ENCODE results near the gene BROX. TPM values are rescaled to one million over a fixed set of nuclear protein-coding genes. Genes with fewer than 3 reads are reported as not detected.
A peak's percentile ranks its signal among the peaks of the same experiment; 100 is the strongest.
"Not testable (repeated sequence)": the region's sequence is repeated elsewhere in the genome, so short reads cannot be mapped to it uniquely, and the experiment has no call there.

BROX gene
- total RNA-seq, 1 donor from 2014 or later = 38.4 TPM

GRCh38 chr1:222761083-222761482, 48.7 kb downstream of the BROX start:
- Mint-ChIP-seq H3K27me3 (ENCODE audit: unreplicated experiment) (peaks cover 2% of the 10 kb centered on the region), H3K9me3 (ENCODE audit: unreplicated experiment) (no peaks in the 10 kb centered on the region), H3K27ac (ENCODE audit: unreplicated experiment) (no peak overlapping the region), H3K36me3 (ENCODE audit: low read depth, unreplicated experiment) (no peaks in the 10 kb centered on the region), H3K4me3 (ENCODE audit: unreplicated experiment) (no peak overlapping the region), H3K4me1 (ENCODE audit: unreplicated experiment) (no peaks in the 10 kb centered on the region)
- no peak for TF ChIP-seq CTCF (IDR thresholded peaks at IDR 0.05; ENCODE audit: unreplicated experiment)
- DNase-seq (ENCODE audit: low spot score) = no peak

GRCh38 chr1:222762178-222762577, 49.8 kb downstream of the BROX start:
- not testable (repeated sequence) for DNase-seq (ENCODE audit: low spot score); H3K4me1 Mint-ChIP-seq (ENCODE audit: unreplicated experiment); H3K27ac Mint-ChIP-seq (ENCODE audit: unreplicated experiment); H3K4me3 Mint-ChIP-seq (ENCODE audit: unreplicated experiment); H3K36me3 Mint-ChIP-seq (ENCODE audit: low read depth, unreplicated experiment); H3K9me3 Mint-ChIP-seq (ENCODE audit: unreplicated experiment); H3K27me3 Mint-ChIP-seq (ENCODE audit: unreplicated experiment)

- TF ChIP-seq CTCF (IDR thresholded peaks at IDR 0.05; ENCODE audit: unreplicated experiment) = no peak
- H3K36me3 Mint-ChIP-seq (ENCODE audit: low read depth, unreplicated experiment) = no peaks in the 10 kb centered on the region
- no peak overlapping the region for H3K27ac Mint-ChIP-seq (ENCODE audit: unreplicated experiment)
- no peaks in the 10 kb centered on the region for H3K4me1 Mint-ChIP-seq (ENCODE audit: unreplicated experiment)
- no peak for DNase-seq (ENCODE audit: low spot score)
- no peaks in the 10 kb centered on the region for H3K9me3 Mint-ChIP-seq (ENCODE audit: unreplicated experiment)
- no peak overlapping the region for H3K4me3 Mint-ChIP-seq (ENCODE audit: unreplicated experiment)
- H3K27me3 Mint-ChIP-seq (ENCODE audit: unreplicated experiment) = no peaks in the 10 kb centered on the region
Measured at GRCh38 chr1:222767152-222767571, 54.8 kb downstream of the BROX start.

GRCh38 chr1:222768592-222768991, 56.2 kb downstream of the BROX start:
- Mint-ChIP-seq H3K4me3 (ENCODE audit: unreplicated experiment) (no peak overlapping the region), H3K27me3 (ENCODE audit: unreplicated experiment) (no peaks in the 10 kb centered on the region), H3K36me3 (ENCODE audit: low read depth, unreplicated experiment) (no peaks in the 10 kb centered on the region), H3K9me3 (ENCODE audit: unreplicated experiment) (no peaks in the 10 kb centered on the region), H3K4me1 (ENCODE audit: unreplicated experiment) (no peaks in the 10 kb centered on the region), H3K27ac (ENCODE audit: unreplicated experiment) (no peak overlapping the region)
- no peak for TF ChIP-seq CTCF (IDR thresholded peaks at IDR 0.05; ENCODE audit: unreplicated experiment)
- DNase-seq (ENCODE audit: low spot score) = no peak

- Mint-ChIP-seq H3K9me3 (ENCODE audit: unreplicated experiment) (no peaks in the 10 kb centered on the region), H3K27ac (ENCODE audit: unreplicated experiment) (no peak overlapping the region), H3K4me1 (ENCODE audit: unreplicated experiment) (no peaks in the 10 kb centered on the region), H3K36me3 (ENCODE audit: low read depth, unreplicated experiment) (no peaks in the 10 kb centered on the region), H3K4me3 (ENCODE audit: unreplicated experiment) (no peak overlapping the region), H3K27me3 (ENCODE audit: unreplicated experiment) (no peaks in the 10 kb centered on the region)
- TF ChIP-seq CTCF (IDR thresholded peaks at IDR 0.05; ENCODE audit: unreplicated experiment) = peak; percentile 40
- no peak for DNase-seq (ENCODE audit: low spot score)
Measured at GRCh38 chr1:222769181-222769580, 56.8 kb downstream of the BROX start.
